ENCODE data around the gene CCDC107.
A peak's percentile ranks its signal among the peaks of the same experiment; 100 is the strongest.
"Not testable (repeated sequence)": the region's sequence is repeated elsewhere in the genome, so short reads cannot be mapped to it uniquely, and the experiment has no call there.

The CCDC107 gene

DNA sequence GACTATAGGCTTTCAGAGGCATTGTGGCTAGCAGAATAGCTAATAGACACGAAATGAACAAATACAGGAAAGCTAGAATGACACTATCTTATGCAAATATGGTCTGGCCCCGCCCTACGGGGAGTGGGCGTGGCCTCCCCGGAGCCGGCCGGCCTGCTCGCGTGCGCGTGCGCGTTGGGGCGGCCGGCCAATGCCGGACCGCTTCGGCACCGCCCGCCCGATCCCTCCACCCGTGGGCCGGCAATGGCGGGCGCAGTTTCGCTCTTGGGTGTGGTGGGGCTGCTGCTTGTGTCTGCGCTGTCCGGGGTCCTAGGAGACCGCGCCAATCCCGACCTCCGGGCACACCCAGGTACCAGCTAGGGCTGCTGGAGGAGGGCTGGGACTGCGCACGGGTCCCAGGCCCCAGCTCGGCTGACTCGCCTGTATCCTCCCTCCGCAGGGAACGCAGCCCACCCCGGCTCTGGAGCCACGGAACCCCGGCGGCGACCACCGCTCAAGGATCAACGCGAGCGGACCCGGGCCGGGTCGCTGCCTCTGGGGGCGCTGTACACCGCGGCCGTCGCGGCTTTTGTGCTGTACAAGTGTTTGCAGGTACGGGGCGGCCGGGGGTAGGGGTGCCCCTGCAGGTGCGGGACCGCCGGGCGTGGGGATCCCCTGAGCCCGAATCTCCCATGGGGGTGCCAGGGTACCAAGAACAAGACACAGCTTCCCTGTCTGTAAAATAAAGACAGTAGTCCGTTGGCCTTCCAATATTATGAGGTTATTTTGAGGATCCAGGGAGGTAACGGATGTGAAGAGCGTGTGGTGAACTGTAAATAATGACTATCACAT is at the start of gene CCDC107:
TSS of gene CCDC107 (plus strand) at position 156 of the 831 bp plus-strand sequence. CDS start at position 244, 88 bp downstream.
- peak; percentile 84 for DNase-seq

DNA sequence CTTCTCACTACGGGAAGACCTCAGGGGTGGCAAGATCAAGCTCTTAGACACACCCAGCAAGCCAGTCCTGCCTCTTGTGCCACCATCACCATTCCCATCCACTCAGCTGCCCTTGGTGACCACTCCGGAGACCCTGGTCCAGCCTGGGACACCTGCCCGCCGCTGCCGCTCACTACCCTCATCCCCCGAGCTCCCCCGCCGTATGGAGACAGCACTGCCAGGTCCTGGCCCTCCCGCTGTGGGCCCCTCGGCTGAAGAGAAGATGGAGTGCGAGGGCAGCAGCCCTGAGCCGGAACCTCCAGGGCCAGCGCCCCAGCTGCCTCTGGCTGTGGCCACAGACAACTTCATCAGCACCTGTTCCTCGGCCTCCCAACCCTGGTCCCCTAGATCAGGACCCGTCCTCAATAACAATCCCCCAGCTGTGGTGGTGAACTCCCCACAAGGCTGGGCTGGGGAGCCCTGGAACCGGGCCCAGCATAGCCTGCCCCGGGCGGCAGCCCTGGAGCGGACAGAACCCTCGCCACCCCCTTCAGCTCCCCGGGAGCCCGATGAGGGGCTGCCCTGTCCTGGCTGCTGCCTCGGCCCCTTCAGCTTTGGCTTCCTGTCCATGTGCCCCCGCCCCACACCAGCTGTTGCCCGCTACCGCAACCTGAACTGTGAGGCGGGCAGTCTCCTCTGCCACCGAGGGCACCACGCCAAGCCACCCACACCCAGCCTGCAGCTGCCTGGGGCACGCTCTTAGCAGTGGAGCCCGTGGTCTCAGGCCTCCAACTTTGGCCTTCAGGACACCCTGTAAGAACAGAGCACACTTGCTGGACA is 48.9 kb upstream of the CCDC107 start:
- DNase-seq = no peak

DNA sequence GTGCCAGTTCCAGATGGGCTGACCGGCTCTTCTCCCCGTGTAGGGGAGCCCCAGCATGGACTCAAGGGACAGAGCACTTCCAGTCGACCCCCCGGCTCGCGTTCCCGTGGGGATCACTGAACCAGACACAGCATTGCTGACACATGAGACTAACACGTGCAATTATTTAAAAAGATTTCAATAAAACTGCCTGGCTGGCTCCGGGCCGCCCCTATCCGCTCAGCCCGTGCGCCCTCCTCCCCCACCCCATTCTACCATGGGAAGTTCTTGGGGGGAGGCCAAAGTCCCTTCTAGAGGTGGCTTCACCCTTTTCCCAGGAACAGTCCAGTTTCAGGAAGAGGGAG is 48.3 kb upstream of the CCDC107 start:
- no peak for DNase-seq

GRCh38 chr9:35611230-35611797 is 46.8 kb upstream of the CCDC107 start:
- DNase-seq = no peak

DNA sequence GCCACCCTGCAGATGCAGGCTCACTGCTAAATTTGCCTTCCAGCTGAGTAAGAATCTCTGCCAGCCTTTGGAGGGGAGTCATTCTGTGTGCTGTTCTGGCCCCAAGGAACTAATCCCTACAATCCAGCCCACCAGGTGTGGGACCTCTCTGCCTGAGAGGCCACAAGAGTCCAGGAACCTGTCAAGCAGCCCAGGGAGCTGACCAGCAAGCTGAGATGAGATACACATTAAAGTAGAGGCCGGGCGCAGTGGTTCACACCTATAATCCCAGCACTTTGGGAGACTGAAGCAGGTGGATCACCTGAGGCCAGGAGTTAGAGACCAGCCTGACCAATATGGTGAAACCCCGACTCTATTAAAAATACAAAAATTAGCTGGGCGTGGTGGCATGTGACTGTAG is 46.0 kb upstream of the CCDC107 start:
- not testable (repeated sequence) for DNase-seq

- no peak for DNase-seq
Measured at GRCh38 chr9:35612843-35613242, 45.2 kb upstream of the CCDC107 start.

DNA sequence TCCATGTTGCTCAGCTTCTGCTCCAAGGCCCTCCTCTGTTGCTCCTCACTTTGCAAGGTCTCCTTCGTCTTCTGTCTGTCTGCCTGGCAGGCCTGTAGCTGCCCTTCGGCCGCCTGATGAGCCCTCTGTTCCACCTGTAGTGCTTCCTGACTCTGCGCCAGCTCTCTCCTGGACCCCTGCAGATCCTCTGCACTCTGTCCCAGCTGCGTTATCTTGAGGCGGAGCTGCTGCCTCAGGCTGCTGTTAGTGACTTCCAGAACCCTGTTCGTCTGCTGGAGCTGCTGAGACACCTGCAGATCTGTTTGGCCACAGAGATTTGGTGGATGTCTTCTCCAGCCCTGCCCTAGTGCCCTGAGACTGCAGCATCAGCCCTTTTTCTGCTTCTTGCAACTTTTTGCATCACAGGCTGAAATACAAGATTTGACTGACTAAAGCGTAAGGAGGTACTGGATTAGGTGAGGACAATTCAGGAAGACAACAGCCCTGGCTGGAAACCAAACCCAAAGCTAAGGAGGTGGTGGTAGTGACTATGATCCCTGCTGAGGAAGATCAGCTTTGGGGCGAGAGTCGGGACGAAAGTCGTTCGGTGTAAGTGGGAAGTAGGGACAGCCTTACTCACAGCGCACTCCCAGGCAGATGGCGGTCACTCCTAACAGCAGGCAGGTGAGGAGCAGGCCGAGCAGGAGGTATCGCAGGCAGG is 42.0 kb upstream of the CCDC107 start:
- DNase-seq = no peak

DNA sequence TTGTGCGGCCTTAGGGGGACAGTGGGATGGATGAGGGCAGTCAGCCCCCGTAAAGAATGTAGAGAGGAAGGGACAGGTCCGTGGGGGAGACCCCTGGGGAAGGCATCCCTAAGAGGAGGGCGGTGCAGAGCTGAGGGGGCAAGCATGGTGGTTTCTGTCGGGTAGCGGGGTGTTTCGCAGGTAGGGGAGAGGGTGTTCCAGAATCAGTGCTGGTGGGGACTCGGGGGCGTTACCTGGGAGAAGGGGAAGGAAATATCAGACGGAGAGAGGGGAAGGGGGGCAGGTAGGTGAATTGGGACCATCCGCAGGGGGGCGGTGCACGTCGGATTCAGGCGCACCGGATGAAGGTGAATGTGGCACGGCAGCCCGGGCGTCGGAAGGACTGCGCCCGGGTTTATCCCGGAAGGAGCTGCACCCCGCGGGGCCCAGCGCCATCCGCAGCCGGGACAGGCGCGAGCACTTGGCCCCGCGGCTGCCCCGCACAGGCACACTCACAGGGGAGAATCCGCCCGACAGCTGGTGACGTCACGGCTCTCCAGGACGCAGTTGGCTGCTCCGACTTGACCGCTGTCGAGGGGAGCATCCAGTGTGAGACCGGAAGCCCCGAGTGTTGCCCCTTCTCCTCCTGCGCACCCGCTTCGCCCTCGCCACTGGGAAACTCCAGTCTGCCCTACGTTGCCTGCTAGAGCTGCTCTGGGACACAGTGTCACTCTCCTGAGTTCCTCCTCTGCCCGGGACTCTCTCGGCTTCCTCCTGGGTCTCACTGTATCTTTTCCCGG is 41.2 kb upstream of the CCDC107 start:
- peak; percentile 17 for DNase-seq

GRCh38 chr9:35617548-35617947 is 40.5 kb upstream of the CCDC107 start:
- DNase-seq = no peak

GRCh38 chr9:35618325-35618727 is 39.8 kb upstream of the CCDC107 start, which contains the start of gene CD72:
TSS of gene CD72 (minus strand) at chr9:35618413. CDS start at chr9:35618303, 110 bp downstream.
- no peak for DNase-seq

- no peak for DNase-seq
Measured at GRCh38 chr9:35618854-35619799, 39.0 kb upstream of the CCDC107 start.

DNA sequence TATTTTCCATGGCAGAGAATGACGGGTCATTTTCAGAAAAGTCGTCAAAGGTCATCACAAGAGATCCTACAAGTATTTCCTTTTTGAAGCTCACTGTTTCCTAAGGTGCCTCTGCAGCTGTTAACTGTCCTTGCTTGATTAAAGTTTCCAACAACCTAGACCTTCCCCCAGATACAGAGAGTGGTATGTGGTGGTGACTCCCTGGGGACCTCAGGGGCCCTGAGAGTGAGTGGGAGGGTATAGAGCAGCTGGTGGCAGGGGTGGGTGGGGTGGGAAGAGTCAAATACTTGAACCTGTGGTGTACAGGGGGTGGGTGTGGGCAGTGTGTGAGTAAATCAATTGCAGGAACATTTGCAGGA is 38.3 kb upstream of the CCDC107 start:
- no peak for DNase-seq

DNA sequence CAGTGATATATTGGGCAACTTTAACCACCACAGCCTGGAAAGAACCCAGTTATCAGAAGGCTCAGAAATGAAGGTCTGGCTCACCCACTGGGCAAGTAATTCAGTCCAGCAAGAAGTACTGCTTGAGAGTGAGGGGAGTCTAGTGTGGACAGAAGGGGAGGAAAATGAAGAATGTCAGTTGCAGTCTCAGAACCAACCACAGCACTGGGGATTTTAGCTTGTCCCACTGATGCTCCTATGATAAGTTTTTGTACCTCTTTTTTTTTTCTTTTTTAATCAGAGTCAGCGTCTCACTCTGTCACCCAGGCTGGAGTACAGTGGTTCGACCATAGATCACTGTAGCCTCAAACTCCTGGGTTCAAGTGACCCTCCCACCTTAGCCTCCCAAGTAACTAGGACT is 30.5 kb upstream of the CCDC107 start:
- DNase-seq = no peak

- DNase-seq = no peak
Measured at GRCh38 chr9:35628389-35628991, 29.6 kb upstream of the CCDC107 start.

DNA sequence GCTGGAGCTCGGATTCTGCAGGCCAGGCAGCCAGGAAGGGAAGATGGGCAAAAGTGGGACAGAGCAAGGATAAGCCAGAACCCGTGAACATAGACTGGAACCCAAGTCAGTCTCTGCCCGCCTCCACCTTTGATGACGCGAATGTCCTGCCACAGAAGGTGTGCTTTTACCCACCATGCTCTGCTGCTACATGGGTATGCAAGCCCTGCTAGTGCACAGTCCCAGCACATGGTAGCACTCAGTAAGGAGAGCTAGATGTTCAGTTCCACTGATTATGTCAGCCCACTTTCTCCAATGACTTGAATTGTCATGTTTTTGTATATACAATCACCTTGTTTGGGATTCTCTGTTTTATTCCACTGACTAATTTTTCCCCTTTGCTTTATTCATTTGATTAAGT is 28.5 kb upstream of the CCDC107 start:
- no peak for DNase-seq

DNA sequence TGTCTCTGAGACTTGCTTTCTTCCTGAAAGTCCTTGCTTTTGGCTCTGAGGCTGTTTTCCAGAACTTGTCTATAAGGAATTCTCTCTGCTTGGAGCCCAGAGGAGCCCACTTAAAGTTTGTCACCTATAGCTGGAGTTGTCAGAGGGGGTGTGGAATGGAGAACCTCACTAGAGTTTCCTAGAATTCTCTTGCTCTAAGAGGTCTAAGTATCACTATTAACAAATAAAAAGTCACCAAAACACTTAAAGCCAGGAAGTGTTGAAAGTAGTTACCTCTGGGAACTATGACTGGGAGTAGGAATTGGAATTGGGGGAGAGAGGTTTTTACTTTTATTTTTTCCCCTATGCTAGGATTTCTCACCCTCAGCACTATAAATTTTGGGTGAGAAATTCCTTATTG is 22.4 kb upstream of the CCDC107 start:
- DNase-seq = no peak

- DNase-seq = no peak
Measured at GRCh38 chr9:35636135-35636876, 21.8 kb upstream of the CCDC107 start.

DNA sequence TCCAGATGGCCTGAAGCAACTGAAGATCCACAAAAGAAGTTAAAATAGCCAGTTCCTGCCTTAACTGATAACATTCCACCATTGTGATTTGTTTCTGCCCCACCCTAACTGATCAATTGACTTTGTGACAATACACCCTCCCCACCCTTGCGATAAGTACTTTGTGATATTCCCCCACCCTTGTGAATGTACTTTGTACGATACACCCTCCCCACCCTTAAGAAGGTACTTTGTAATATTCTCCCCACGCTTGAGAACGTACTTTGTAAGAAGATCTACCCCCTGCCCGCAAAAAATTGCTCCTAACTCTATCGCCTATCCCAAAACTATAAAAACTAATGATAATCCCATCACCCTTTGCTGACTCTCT is 21.2 kb upstream of the CCDC107 start:
- not testable (repeated sequence) for DNase-seq

- not testable (repeated sequence) for DNase-seq
Measured at GRCh38 chr9:35637427-35637955, 20.6 kb upstream of the CCDC107 start.

DNA sequence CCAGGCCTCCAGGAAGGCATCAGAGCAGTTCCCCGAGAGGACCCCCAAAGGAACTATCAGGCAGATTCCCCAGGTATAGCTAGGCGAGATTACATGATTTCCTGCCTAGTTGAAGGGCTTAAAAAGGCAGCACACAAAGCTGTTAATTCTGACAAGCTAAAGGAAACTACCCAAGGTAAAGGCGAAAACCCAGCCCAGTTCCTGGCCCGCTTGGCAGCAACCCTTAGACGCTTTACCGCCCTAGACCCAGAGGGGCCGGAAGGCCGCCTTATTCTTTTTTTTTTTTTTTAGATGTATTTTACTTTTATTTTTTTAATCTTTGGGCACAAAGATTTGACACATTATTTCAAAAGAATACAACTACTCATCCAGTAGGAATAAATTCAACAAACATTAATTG is 19.3 kb upstream of the CCDC107 start:
- not testable (repeated sequence) for DNase-seq
